Psoas muscle (tissue), 8 donors: ENCODE results near the gene ADCY2. TPM values are rescaled to one million over a fixed set of nuclear protein-coding genes. Genes with fewer than 3 reads are reported as not detected.

Experiments used
- ATAC-seq, 4 donors: fragments of 200-7000 bp; cut with Tn5 transposase; one replicate each; pipeline ENCODE4 v1.9.1; 2020; ENCODE audit warnings: moderate library complexity in 3 of 4, mild to moderate bottlenecking in 2 of 4
- DNase-seq, 2 donors: peaks; one replicate each; pipeline ENCODE4 v3.0.0-alpha.2; 2020
- H3K27ac ChIP-seq: fragments of 200-600 bp; one replicate; pipeline ENCODE4 v1.8.0; 2022
- H3K27me3 ChIP-seq, 3 donors: fragments of 200-600 bp in 1 of 3; one replicate each; pipeline versions ENCODE4 v1.6.1 to v1.8.0; 2013 to 2022; ENCODE audit warnings: low read length in 2 of 3, mild to moderate bottlenecking in 2 of 3, moderate library complexity in 1 of 3; ENCODE audit not compliant: insufficient read depth in 3 of 3
- H3K36me3 ChIP-seq, 2 donors: fragments of 200-600 bp in 1 of 2; one replicate each; pipeline versions ENCODE4 v1.6.1 to v1.8.0; 2013 to 2022; ENCODE audit warnings: low read depth in 1 of 2, mild to moderate bottlenecking in 1 of 2, moderate library complexity in 1 of 2; ENCODE audit not compliant: insufficient read depth in 1 of 2
- H3K4me1 ChIP-seq: fragments of 200-600 bp; one replicate; pipeline ENCODE4 v1.8.0; 2022
- H3K4me3 ChIP-seq: fragments of 200-600 bp; one replicate; pipeline ENCODE4 v1.8.0; 2022; ENCODE audit warnings: mild to moderate bottlenecking
- H3K9me3 ChIP-seq: fragments of 200-600 bp; one replicate; pipeline ENCODE4 v1.8.0; 2022
- CTCF ChIP-seq: fragments of 200-600 bp; IDR thresholded peaks from one replicate; pipeline ENCODE4 v1.8.0; 2022; ENCODE audit warnings: antibody characterized with exemption
- WGBS, 3 donors: extraction: QIAGEN DNeasy Blood & Tissue Kit; methylation state at CpG; one replicate each; pipeline versions ENCODE4 v1.1.6 to v1.1.7; 2013; 5-methylcytosine and 5-hydroxymethylcytosine counted together
- intact Hi-C, 2 donors: fragments of 100-400 bp; cut with DNase I; formaldehyde crosslinking; loops; one replicate each; pipeline versions ENCODE4 v1.11.0 to v1.14.2; 2022
- polyA plus RNA-seq, 3 donors: library from polyadenylated mRNA; stranded (reverse); fragments of 200-250 nt; gene quantifications; one replicate each; pipeline ENCODE4 v1.2.3, GENCODE V29; 2013
- total RNA-seq, 4 donors: library from RNA; stranded (reverse); fragmentation: NEBNext Ultra II Directional in 2 of 4; extraction: Animal tissue kit (Norgen Biotek cat#: 25700) in 2 of 4; gene quantifications; one replicate each; pipeline versions ENCODE4 v1.2.1 to v1.2.4, GENCODE V29; 2021 to 2023
- donor health status: healthy with polysubstance abuse.
- donor health status: DM: no; HTN: no; CAD: no; lungs with moderate emphysema.
- donor health status: Bipolar disorder and iron deficiency.
- donor health status: healthy.
- donor health status: DM: yes; HTN: yes; CAD: no.
- donor health status: DM: no; HTN: no; CAD: no.
- donor health status: DM: no; HTN: no; CAD: no.
- donor health status: DM: yes; HTN: yes; CAD: no.

The ADCY2 gene
- total and polyA plus RNA-seq, 7 donors, result 24.3 to 91.4 (median 55.1) TPM

- TF ChIP-seq CTCF, result no peak
- Histone ChIP-seq H3K4me1 (peaks cover 6% of the 10 kb centered on the region), H3K27ac (no peak overlapping the region), H3K36me3 (no peaks in the 10 kb centered on the region), H3K27me3 (peaks cover 0 to 29% (median 9%) of the 10 kb centered on the region in 3 donors), H3K4me3 (no peak overlapping the region), H3K9me3 (no peaks in the 10 kb centered on the region)
- intact Hi-C loops, result no loop called here
- DNase-seq (no peak), ATAC-seq (no peak)
- WGBS, 3 donors, result 27 to 50% (median 39%) methylated on average over 2 of the region's 2 CpGs
These were observed 452.4 kb downstream of the ADCY2 start for GRCh38 chr5:7848296-7848695.

DNA sequence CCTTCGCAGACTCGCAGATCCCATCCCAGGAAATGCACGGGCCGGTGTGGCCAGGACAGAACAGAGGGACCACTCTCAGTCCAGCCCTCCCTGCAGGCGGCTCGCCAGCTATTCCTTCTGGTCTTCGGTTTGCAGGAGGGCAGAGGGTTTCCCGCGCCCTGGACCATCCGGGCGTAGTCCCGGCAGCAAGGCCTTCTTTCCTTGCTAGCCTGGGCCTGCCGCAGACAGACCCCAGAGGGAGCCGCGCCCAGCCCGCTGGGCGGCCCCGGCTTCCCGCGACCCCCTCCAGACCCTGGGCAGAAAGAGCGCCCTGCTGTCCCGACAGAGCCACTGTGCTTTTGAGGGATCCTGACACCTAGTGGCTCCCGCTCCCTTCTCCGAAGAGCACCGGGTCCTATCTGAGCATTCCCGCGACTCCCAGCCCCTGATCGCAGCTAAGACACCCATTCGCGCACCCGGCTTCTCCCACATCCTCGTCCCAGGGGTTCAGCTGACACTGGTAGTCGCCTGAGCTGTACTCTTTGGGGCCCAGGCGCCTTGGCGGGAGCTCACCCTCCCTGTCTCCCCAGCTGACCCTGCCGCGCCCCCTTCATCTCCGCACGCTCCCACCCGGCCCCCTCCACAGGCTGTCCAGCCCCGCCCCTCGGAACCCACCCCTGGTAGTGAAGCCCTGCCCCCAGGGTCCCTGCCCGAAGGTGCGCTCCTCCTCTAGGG is 453.9 kb downstream of the ADCY2 start:
- H3K4me3 ChIP-seq, result peak overlapping the region; percentile 70
- TF ChIP-seq CTCF, result no peak
- no peaks in the 10 kb centered on the region for H3K36me3 ChIP-seq
- H3K27me3 ChIP-seq, result peaks cover 0 to 29% (median 8%) of the 10 kb centered on the region in 3 donors
- no peaks in the 10 kb centered on the region for H3K9me3 ChIP-seq
- WGBS, 3 donors, result 3 to 5% (median 5%) methylated on average over 36 to 44 of the region's 44 CpGs
- intact Hi-C loops, result no loop called here
- ATAC-seq (peak; percentile 49 to 75 (median 66)), DNase-seq (no peak)
- H3K4me1 ChIP-seq, result peaks cover 6% of the 10 kb centered on the region
- no peak overlapping the region for H3K27ac ChIP-seq

DNA sequence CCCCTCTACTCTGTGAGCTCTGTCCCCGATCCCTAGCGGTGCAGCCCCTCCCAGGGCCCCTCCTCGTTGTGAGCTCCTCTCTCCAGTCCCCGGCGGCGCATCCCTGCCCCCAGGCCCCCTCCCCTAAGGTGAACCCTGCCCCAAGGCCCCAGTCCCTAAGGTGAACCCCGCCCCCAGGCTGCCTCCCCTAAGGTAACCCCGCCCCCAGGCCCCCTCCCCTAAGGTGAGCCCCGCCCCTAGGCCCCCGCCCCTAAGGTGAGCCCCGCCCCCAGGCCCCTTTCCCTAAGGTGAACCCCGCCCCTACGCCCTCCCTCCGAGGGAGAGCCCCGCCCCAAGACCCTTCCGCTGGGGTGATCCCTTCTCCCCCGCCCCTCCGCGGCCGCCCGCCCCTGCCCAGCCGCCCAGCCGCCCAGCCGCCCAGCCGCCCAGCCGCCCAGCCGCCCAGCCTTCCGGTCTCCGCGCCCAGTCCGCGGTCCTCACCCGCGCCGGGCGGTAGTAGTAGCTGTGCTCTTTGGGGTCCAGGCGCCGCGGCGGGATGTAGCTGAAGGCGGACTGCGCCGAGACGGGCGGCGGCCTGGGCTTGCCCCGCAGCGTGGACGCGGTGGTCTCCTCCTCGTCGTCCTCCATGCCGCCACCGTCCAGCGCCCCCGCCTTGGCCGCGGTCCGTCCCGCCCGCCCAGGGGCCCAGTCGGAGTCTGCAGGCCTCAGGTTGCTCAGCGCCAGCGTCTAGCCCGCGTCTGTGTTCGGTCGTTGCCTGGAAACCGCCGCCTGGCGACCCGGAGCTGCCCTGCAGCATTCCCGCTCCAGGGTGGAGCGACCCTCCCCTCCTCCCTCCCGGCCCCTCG is 454.7 kb downstream of the ADCY2 start, which contains the start of gene CFAP90:
Gene CFAP90 (minus strand): TSS at position 739 of the 845 bp plus-strand sequence. CDS start 112 bp downstream, at position 627.
- peak; percentile 56 to 71 (median 64) for ATAC-seq
- peaks cover 0 to 29% (median 8%) of the 10 kb centered on the region in 3 donors for H3K27me3 ChIP-seq

DNA sequence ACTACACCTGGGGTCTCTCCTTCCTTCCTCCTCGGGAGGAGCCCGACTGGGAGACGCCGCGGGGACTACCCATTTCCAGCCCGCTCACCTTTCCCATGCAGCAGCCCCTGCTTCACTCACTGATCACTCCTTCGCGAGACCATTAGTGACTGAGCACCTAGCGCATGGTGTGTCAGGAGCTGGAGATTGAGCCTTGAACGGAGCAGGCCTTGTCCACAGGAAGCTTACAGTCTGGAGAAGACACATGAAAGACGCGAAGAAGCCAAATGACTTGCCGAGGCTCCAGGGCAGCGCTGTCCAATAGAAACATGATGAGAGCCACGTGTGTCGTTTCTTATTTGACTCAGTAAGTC is 455.3 kb downstream of the ADCY2 start:
- no peaks in the 10 kb centered on the region for H3K36me3 ChIP-seq
- no peaks in the 10 kb centered on the region for H3K9me3 ChIP-seq
- peak overlapping the region; percentile 70 for H3K4me3 ChIP-seq
- intact Hi-C loops, result no loop called here
- no peak for DNase-seq
- peak in 2 of 4 donors; percentile 16 to 18 for ATAC-seq
- 55 to 61% (median 61%) methylated on average over 15 to 16 of the region's 16 CpGs for WGBS, 3 donors
- H3K27me3 ChIP-seq, result peaks cover 0 to 29% (median 8%) of the 10 kb centered on the region in 3 donors
- TF ChIP-seq CTCF, result no peak
- peaks cover 6% of the 10 kb centered on the region for H3K4me1 ChIP-seq
- H3K27ac ChIP-seq, result no peak overlapping the region

More for the DNA sequence above, 454.7 kb downstream of the ADCY2 start, which contains the start of gene CFAP90:
- peak; percentile 18 for TF ChIP-seq CTCF
- WGBS, 3 donors, result 0 to 1% (median 1%) methylated on average over 41 to 76 of the region's 76 CpGs
- intact Hi-C loops, result no loop called here
- peak; percentile 39 to 59 for DNase-seq
- H3K36me3 ChIP-seq, result no peaks in the 10 kb centered on the region
- H3K9me3 ChIP-seq, result no peaks in the 10 kb centered on the region
- no peak within 1 kb of the TSS for H3K27ac ChIP-seq
- H3K4me1 ChIP-seq, result peaks cover 6% of the 10 kb centered on the region
- H3K4me3 ChIP-seq, result peak within 1 kb of the TSS; percentile 70
